HL-60/S4 treated with retinoic acid at 250 ng/mL for 4 days and 3 days (cell line): ENCODE data around the gene ZNF512B.
"Not testable (repeated sequence)": the region's sequence is repeated elsewhere in the genome, so short reads cannot be mapped to it uniquely, and the experiment has no call there.

Source experiments
- in situ Hi-C: fragments of 300-500 bp; cut with MboI; formaldehyde crosslinking; loops from 2 replicates; pipeline ENCODE4 v1.7.0; 2022; ENCODE audit warnings: low sequenced_read_pairs

Gene ZNF512B, protein sequence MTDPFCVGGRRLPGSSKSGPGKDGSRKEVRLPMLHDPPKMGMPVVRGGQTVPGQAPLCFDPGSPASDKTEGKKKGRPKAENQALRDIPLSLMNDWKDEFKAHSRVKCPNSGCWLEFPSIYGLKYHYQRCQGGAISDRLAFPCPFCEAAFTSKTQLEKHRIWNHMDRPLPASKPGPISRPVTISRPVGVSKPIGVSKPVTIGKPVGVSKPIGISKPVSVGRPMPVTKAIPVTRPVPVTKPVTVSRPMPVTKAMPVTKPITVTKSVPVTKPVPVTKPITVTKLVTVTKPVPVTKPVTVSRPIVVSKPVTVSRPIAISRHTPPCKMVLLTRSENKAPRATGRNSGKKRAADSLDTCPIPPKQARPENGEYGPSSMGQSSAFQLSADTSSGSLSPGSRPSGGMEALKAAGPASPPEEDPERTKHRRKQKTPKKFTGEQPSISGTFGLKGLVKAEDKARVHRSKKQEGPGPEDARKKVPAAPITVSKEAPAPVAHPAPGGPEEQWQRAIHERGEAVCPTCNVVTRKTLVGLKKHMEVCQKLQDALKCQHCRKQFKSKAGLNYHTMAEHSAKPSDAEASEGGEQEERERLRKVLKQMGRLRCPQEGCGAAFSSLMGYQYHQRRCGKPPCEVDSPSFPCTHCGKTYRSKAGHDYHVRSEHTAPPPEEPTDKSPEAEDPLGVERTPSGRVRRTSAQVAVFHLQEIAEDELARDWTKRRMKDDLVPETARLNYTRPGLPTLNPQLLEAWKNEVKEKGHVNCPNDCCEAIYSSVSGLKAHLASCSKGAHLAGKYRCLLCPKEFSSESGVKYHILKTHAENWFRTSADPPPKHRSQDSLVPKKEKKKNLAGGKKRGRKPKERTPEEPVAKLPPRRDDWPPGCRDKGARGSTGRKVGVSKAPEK

DNA sequence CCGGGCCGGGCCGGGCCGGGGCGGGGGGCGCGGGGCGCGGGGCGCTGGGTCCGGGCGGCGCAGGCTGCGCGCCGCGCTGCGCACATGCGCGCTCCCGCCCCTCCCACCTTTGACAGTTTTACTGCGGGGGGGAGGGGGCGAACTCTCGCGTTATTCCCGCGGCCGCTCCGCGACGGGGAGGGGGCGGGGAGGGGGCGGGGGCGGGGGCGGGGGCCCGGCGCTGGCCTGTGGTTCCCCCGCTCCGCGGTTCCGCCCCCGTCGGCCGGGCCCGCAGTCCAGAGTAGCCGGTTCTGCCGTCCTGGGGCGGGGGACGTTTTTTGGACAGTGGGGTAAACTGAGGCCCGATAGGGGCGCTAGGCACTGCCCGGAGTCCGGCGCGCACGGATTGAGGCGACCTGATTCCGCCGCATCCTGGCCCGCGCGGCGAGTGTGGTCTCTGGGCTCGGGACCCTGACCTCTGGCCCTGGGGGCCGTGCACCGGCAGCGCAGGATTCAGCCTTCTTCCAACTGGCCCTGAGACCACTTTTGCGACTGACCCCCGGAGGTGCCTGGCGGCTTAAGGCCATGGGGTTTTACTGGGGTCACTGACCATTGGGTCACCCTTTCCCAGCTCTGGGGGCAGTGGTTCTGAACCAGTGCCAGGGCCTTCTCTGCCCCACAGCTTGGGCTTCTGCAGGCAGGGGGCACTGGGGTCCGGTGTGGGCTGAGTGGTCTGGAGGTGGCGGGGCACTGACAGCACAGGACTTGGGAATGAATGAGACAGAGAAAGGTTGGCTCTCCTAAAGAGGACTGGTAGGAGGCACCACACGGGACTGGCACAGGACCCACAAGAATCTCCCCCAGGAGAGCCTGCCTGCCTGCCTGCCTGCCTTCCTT lies at the start of gene ZNF512B:
Gene ZNF512B (minus strand): TSS at position 93 of the 876 bp plus-strand sequence. CDS start 1,980 bp downstream, outside the sequence.
- in situ Hi-C loops = no loop called here

DNA sequence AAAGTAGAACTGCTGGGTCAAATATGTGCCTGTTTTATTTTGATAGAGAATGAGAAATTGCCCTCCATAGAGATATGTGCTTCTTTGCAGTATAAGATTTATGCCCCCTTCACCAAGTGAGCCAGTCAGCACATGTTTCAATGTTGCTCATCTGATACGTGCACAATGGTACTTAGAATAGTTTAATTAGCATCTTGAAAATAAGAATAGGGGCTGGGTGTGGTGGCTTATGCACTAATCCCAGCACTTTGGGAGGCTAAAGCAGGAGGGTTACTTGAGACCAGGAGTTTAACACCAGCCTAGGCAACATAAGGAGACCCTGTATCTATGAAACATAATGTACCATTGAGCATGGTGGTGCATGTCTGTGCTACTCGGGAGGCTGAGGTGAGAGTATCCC lies 45.9 kb upstream of the ZNF512B start:
- in situ Hi-C loops = no loop called here

- in situ Hi-C loops = not testable (repeated sequence)
Observed at GRCh38 chr20:64012385-64013154, 42.8 kb upstream of the ZNF512B start.

GRCh38 chr20:64011366-64011779 lies 41.6 kb upstream of the ZNF512B start:
- in situ Hi-C loops = no loop called here

- in situ Hi-C loops = no loop called here
Observed at GRCh38 chr20:64010711-64011237, 41.0 kb upstream of the ZNF512B start.

DNA sequence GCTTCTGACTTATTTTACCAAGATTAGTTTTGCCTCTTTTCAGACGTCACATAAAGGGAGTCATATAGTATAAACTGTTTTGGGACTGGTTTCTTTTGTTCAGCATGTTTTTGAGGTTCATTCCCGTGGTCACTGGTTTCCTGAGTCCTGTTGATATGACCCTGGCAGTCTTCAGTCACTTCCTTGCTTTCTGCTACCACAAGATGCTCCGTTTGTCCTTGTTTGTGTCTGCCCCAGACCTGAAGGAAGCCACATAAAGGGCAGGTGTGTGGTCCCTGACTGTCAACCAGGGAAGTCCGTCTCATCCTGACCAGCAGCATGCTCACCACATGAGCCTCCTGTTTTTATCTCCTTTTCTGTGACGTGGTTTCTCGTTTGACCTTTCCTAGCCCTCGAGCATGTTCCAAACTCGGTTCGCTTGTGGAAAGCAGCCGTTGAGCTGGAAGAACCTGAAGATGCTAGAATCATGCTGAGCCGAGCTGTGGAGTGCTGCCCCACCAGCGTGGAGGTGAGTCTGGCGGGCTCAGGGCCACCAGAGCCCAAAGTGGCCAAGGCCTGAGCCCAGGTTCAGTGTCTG lies 40.2 kb upstream of the ZNF512B start:
- in situ Hi-C loops = no loop called here

GRCh38 chr20:64006902-64007301 lies 37.2 kb upstream of the ZNF512B start:
- in situ Hi-C loops = no loop called here

DNA sequence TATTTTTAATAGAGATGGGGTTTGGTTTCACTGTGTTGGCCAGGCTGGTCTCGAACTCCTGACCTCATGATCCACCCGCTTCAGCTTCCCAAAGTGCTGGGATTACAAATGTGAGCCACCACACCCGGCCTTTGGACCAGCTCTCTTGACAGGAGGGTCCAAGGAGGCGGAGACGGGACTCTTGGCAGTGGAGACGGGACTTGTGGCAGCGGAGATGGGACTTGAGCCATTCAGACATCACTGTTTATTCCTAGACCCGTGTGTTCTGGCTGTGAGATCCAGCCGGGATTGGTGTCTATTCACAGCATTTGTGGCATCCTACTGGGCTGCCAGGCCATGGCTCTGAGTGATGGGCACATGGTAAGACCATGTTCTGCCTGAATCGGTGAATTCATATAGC lies 36.8 kb upstream of the ZNF512B start:
- in situ Hi-C loops = no loop called here

GRCh38 chr20:64005394-64005793 lies 35.7 kb upstream of the ZNF512B start:
- in situ Hi-C loops = no loop called here

GRCh38 chr20:64003960-64004725 lies 34.4 kb upstream of the ZNF512B start:
- in situ Hi-C loops = no loop called here

GRCh38 chr20:64001607-64002011 lies 31.9 kb upstream of the ZNF512B start:
- in situ Hi-C loops = no loop called here

DNA sequence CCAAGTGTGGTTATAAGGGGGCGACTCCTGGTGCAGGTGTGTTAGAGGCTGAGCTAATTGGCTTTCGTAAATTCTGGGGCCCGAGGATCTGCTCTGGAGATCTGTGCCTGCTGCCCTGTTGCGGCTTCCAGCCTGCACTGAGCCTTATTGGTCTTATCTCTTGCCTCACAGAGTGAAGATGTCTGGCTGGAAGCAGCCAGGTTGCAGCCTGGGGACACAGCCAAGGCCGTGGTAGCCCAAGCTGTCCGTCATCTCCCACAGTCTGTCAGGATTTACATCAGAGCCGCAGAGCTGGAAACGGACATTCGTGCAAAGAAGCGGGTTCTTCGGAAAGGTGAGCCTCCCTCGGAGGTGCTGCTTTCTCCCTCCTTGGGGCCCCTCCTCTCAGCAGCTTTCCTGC lies 31.2 kb upstream of the ZNF512B start:
- in situ Hi-C loops = no loop called here

DNA sequence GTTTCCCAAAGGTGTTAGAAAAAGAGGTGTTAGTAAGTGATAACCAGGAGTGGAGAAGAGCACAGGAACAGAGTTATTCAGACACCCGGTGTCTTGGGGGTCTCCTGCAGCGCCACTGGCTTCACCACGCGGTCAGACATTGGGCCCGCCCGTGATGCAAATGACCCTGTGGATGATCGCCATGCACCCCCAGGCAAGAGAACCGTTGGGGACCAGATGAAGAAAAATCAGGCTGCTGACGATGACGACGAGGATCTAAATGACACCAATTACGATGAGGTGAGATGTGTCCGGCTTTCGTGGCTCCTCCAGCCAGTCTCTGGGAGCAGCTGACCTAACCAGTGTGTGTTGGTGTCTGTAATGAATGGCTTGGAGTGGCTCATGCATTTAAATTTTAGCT lies 13.2 kb upstream of the ZNF512B start:
- in situ Hi-C loops = no loop called here

GRCh38 chr20:63980806-63981728 lies 11.3 kb upstream of the ZNF512B start, which contains the start of gene PRPF6:
Gene PRPF6, plus strand, starts transcription at chr20:63981132. Its CDS starts 114 bp downstream, at chr20:63981246.
- in situ Hi-C loops = no loop called here

DNA sequence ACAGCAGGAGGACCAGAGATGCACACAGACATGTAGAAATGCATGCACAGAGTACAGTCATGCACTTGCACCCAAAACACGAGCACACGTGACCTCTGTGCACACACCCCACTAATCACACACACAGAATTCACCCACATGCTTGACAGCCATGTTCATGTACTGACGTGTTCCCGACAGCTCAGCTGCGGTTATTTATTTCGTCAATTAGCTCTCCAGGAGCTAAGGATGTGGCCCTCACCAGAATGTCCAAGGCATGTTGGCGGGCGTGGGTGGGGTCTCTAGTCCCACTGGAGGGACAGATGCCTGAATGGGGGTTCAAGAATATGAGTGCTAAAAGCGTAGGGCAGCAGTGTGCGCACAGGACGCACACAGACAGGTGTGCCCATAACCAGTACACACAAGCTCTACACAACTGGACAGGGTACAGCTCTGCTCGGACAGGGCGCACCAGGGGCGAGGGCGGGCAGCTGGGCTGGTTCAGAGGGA lies 10.6 kb upstream of the ZNF512B start:
- in situ Hi-C loops = no loop called here

GRCh38 chr20:63979557-63980316 lies 10.0 kb upstream of the ZNF512B start, which contains the start of gene SAMD10:
Gene SAMD10, minus strand, starts transcription at chr20:63979642. Its CDS starts 175 bp downstream, at chr20:63979467.
- in situ Hi-C loops = no loop called here

GRCh38 chr20:63979229-63979556 lies 9.5 kb upstream of the ZNF512B start:
- in situ Hi-C loops = no loop called here
